ENCODE measurements around the gene ARID5A.

ARID5A gene

GRCh38 chr2:96533292-96534073 is 3.1 kb upstream of the ARID5A start:
- H3K4me1 ChIP-seq (ENCODE audit: control insufficient read depth, insufficient read depth, low read length) = peaks cover 17% of the 10 kb centered on the region
- 57 to 62% methylated on average over 8 of the region's 8 CpGs for WGBS, 2 experiments
- no peak overlapping the region for H3K27ac ChIP-seq (ENCODE audit: insufficient read depth, low read depth, low read length, poor library complexity, severe bottlenecking)

GRCh38 chr2:96534141-96534540 is 2.4 kb upstream of the ARID5A start:
- no peaks in the 10 kb centered on the region for H3K36me3 ChIP-seq (ENCODE audit: control insufficient read depth, insufficient read depth, low read length)
- no peak overlapping the region for H3K27ac ChIP-seq (ENCODE audit: insufficient read depth, low read depth, low read length, poor library complexity, severe bottlenecking)
- H3K4me1 ChIP-seq (ENCODE audit: control insufficient read depth, insufficient read depth, low read length) = peaks cover 24% of the 10 kb centered on the region
- 95 to 98% methylated on average over 3 to 4 of the region's 4 CpGs for WGBS, 2 experiments
- H3K27me3 ChIP-seq (ENCODE audit: control insufficient read depth, insufficient read depth, low read length, poor library complexity, severe bottlenecking) = peaks cover 40% of the 10 kb centered on the region
- H3K9me3 ChIP-seq (ENCODE audit: control insufficient read depth, low read length) = no peaks in the 10 kb centered on the region
- no peak overlapping the region for H3K4me3 ChIP-seq (ENCODE audit: insufficient read depth, low read depth, low read length)

More at GRCh38 chr2:96533292-96534073, 3.1 kb upstream of the ARID5A start:
- Histone ChIP-seq H3K27me3 (ENCODE audit: control insufficient read depth, insufficient read depth, low read length, poor library complexity, severe bottlenecking) (peaks cover 34% of the 10 kb centered on the region), H3K36me3 (ENCODE audit: control insufficient read depth, insufficient read depth, low read length) (no peaks in the 10 kb centered on the region), H3K9me3 (ENCODE audit: control insufficient read depth, low read length) (no peaks in the 10 kb centered on the region), H3K4me3 (ENCODE audit: insufficient read depth, low read depth, low read length) (no peak overlapping the region)

GRCh38 chr2:96534701-96535181 is 1.8 kb upstream of the ARID5A start:
- no peak overlapping the region for H3K27ac ChIP-seq (ENCODE audit: insufficient read depth, low read depth, low read length, poor library complexity, severe bottlenecking)
- WGBS, 2 experiments = 85 to 90% methylated on average over 5 of the region's 5 CpGs
- peaks cover 30% of the 10 kb centered on the region for H3K4me1 ChIP-seq (ENCODE audit: control insufficient read depth, insufficient read depth, low read length)
- H3K4me3 ChIP-seq (ENCODE audit: insufficient read depth, low read depth, low read length) = no peak overlapping the region
- H3K9me3 ChIP-seq (ENCODE audit: control insufficient read depth, low read length) = no peaks in the 10 kb centered on the region
- peaks cover 46% of the 10 kb centered on the region for H3K27me3 ChIP-seq (ENCODE audit: control insufficient read depth, insufficient read depth, low read length, poor library complexity, severe bottlenecking)
- no peaks in the 10 kb centered on the region for H3K36me3 ChIP-seq (ENCODE audit: control insufficient read depth, insufficient read depth, low read length)

- H3K27ac ChIP-seq (ENCODE audit: insufficient read depth, low read depth, low read length, poor library complexity, severe bottlenecking) = no peak overlapping the region
- 88 to 91% methylated on average over 4 of the region's 4 CpGs for WGBS, 2 experiments
- no peaks in the 10 kb centered on the region for H3K9me3 ChIP-seq (ENCODE audit: control insufficient read depth, low read length)
- no peak overlapping the region for H3K4me3 ChIP-seq (ENCODE audit: insufficient read depth, low read depth, low read length)
- peaks cover 50% of the 10 kb centered on the region for H3K27me3 ChIP-seq (ENCODE audit: control insufficient read depth, insufficient read depth, low read length, poor library complexity, severe bottlenecking)
- H3K4me1 ChIP-seq (ENCODE audit: control insufficient read depth, insufficient read depth, low read length) = peaks cover 30% of the 10 kb centered on the region
- H3K36me3 ChIP-seq (ENCODE audit: control insufficient read depth, insufficient read depth, low read length) = no peaks in the 10 kb centered on the region
These were observed 1.2 kb upstream of the ARID5A start for GRCh38 chr2:96535331-96535730.

- H3K9me3 ChIP-seq (ENCODE audit: control insufficient read depth, low read length) = no peaks in the 10 kb centered on the region
- H3K27ac ChIP-seq (ENCODE audit: insufficient read depth, low read depth, low read length, poor library complexity, severe bottlenecking) = no peak overlapping the region
- 0 to 1% methylated on average over 61 of the region's 61 CpGs for WGBS, 2 experiments
- H3K27me3 ChIP-seq (ENCODE audit: control insufficient read depth, insufficient read depth, low read length, poor library complexity, severe bottlenecking) = peaks cover 48% of the 10 kb centered on the region
- H3K4me1 ChIP-seq (ENCODE audit: control insufficient read depth, insufficient read depth, low read length) = peaks cover 24% of the 10 kb centered on the region
- H3K36me3 ChIP-seq (ENCODE audit: control insufficient read depth, insufficient read depth, low read length) = no peaks in the 10 kb centered on the region
- peak overlapping the region; percentile 60 for H3K4me3 ChIP-seq (ENCODE audit: insufficient read depth, low read depth, low read length)
These were observed 648 bp downstream of the ARID5A start for GRCh38 chr2:96537066-96537733.

GRCh38 chr2:96537734-96538486 is 1.4 kb downstream of the ARID5A start:
- Histone ChIP-seq H3K36me3 (ENCODE audit: control insufficient read depth, insufficient read depth, low read length) (no peaks in the 10 kb centered on the region), H3K4me1 (ENCODE audit: control insufficient read depth, insufficient read depth, low read length) (peaks cover 24% of the 10 kb centered on the region), H3K27me3 (ENCODE audit: control insufficient read depth, insufficient read depth, low read length, poor library complexity, severe bottlenecking) (peaks cover 48% of the 10 kb centered on the region), H3K9me3 (ENCODE audit: control insufficient read depth, low read length) (no peaks in the 10 kb centered on the region), H3K4me3 (ENCODE audit: insufficient read depth, low read depth, low read length) (peak overlapping the region; percentile 60), H3K27ac (ENCODE audit: insufficient read depth, low read depth, low read length, poor library complexity, severe bottlenecking) (no peak overlapping the region)
- 3% methylated on average over 36 of the region's 36 CpGs for WGBS, 2 experiments

GRCh38 chr2:96538487-96539214 is 2.1 kb downstream of the ARID5A start:
- Histone ChIP-seq H3K27ac (ENCODE audit: insufficient read depth, low read depth, low read length, poor library complexity, severe bottlenecking) (no peak overlapping the region), H3K36me3 (ENCODE audit: control insufficient read depth, insufficient read depth, low read length) (no peaks in the 10 kb centered on the region), H3K9me3 (ENCODE audit: control insufficient read depth, low read length) (no peaks in the 10 kb centered on the region), H3K27me3 (ENCODE audit: control insufficient read depth, insufficient read depth, low read length, poor library complexity, severe bottlenecking) (peaks cover 48% of the 10 kb centered on the region), H3K4me3 (ENCODE audit: insufficient read depth, low read depth, low read length) (peak overlapping the region; percentile 60), H3K4me1 (ENCODE audit: control insufficient read depth, insufficient read depth, low read length) (peaks cover 24% of the 10 kb centered on the region)
- WGBS, 2 experiments = 1 to 2% methylated on average over 24 of the region's 24 CpGs

GRCh38 chr2:96539215-96539920 is 2.8 kb downstream of the ARID5A start:
- Histone ChIP-seq H3K27ac (ENCODE audit: insufficient read depth, low read depth, low read length, poor library complexity, severe bottlenecking) (no peak overlapping the region), H3K27me3 (ENCODE audit: control insufficient read depth, insufficient read depth, low read length, poor library complexity, severe bottlenecking) (peaks cover 48% of the 10 kb centered on the region), H3K4me1 (ENCODE audit: control insufficient read depth, insufficient read depth, low read length) (peaks cover 24% of the 10 kb centered on the region), H3K9me3 (ENCODE audit: control insufficient read depth, low read length) (no peaks in the 10 kb centered on the region), H3K4me3 (ENCODE audit: insufficient read depth, low read depth, low read length) (no peak overlapping the region), H3K36me3 (ENCODE audit: control insufficient read depth, insufficient read depth, low read length) (no peaks in the 10 kb centered on the region)
- WGBS, 2 experiments = 37 to 47% methylated on average over 9 of the region's 9 CpGs

- H3K27me3 ChIP-seq (ENCODE audit: control insufficient read depth, insufficient read depth, low read length, poor library complexity, severe bottlenecking) = peaks cover 48% of the 10 kb centered on the region
- no peaks in the 10 kb centered on the region for H3K9me3 ChIP-seq (ENCODE audit: control insufficient read depth, low read length)
- 53 to 60% methylated on average over 5 of the region's 5 CpGs for WGBS, 2 experiments
- H3K4me3 ChIP-seq (ENCODE audit: insufficient read depth, low read depth, low read length) = no peak overlapping the region
- no peak overlapping the region for H3K27ac ChIP-seq (ENCODE audit: insufficient read depth, low read depth, low read length, poor library complexity, severe bottlenecking)
- H3K36me3 ChIP-seq (ENCODE audit: control insufficient read depth, insufficient read depth, low read length) = no peaks in the 10 kb centered on the region
- H3K4me1 ChIP-seq (ENCODE audit: control insufficient read depth, insufficient read depth, low read length) = peaks cover 24% of the 10 kb centered on the region
These were observed 3.6 kb downstream of the ARID5A start for GRCh38 chr2:96540136-96540535.

Measured in ectodermal cell (in vitro differentiated cells).